MM.1S (cell line): Measurements from ENCODE around the gene MTA2.

Experiments used
- DNase-seq: peaks from one replicate; pipeline ENCODE4 v3.0.0-alpha.2; 2015
- H2AFZ ChIP-seq: fragments of 300-600 bp; sonication (generic); 2 replicates; pipeline ENCODE4 v1.6.0; 2016; ENCODE audit warnings: antibody characterized with exemption, low read length
- H3F3A ChIP-seq: fragments of 300-600 bp; sonication (generic); 2 replicates; pipeline ENCODE4 v1.6.1; 2016; ENCODE audit warnings: mild to moderate bottlenecking, antibody characterized with exemption, low read length, moderate library complexity, mixed read lengths; ENCODE audit not compliant: insufficient read depth
- H3K27ac ChIP-seq: fragments of 300-600 bp; sonication (generic); 2 replicates; pipeline ENCODE4 v1.5.1; 2016; ENCODE audit warnings: mild to moderate bottlenecking, low read length
- H3K27me3 ChIP-seq: fragments of 300-600 bp; sonication (generic); replicated peaks from 2 replicates; pipeline ENCODE4 v1.6.0; 2016; ENCODE audit warnings: low read length; ENCODE audit not compliant: insufficient read depth
- H3K36me3 ChIP-seq: fragments of 300-600 bp; sonication (generic); replicated peaks from 2 replicates; pipeline ENCODE4 v1.6.1; 2016; ENCODE audit warnings: mild to moderate bottlenecking, low read length, mixed read lengths; ENCODE audit not compliant: insufficient read depth
- H3K4me1 ChIP-seq: fragments of 300-600 bp; sonication (generic); 2 replicates; pipeline ENCODE4 v1.6.1; 2016; ENCODE audit warnings: low read length, mixed read lengths
- H3K4me2 ChIP-seq: fragments of 300-600 bp; sonication (generic); 2 replicates; pipeline ENCODE4 v1.6.0; 2016; ENCODE audit warnings: low read depth, low read length
- H3K4me3 ChIP-seq: fragments of 300-600 bp; sonication (generic); 2 replicates; pipeline ENCODE4 v1.5.1; 2016; ENCODE audit warnings: low read length, mixed read lengths
- H3K79me2 ChIP-seq: fragments of 300-600 bp; sonication (generic); 2 replicates; pipeline ENCODE4 v1.6.1; 2016; ENCODE audit warnings: mixed run types, low read length, mixed read lengths
- H3K9ac ChIP-seq: fragments of 300-600 bp; sonication (generic); 2 replicates; pipeline ENCODE4 v1.6.1; 2016; ENCODE audit warnings: low read length, mixed read lengths
- H3K9me2 ChIP-seq: fragments of 300-600 bp; sonication (generic); replicated peaks from 2 replicates; pipeline ENCODE4 v1.6.1; 2016; ENCODE audit warnings: mild to moderate bottlenecking, low read length, mixed read lengths; ENCODE audit not compliant: insufficient read depth
- H3K9me3 ChIP-seq: fragments of 300-600 bp; sonication (generic); replicated peaks from 2 replicates; pipeline ENCODE4 v1.6.1; 2016; ENCODE audit warnings: mild to moderate bottlenecking, low read length, mixed read lengths; ENCODE audit not compliant: insufficient read depth
- H4K20me1 ChIP-seq: fragments of 300-600 bp; sonication (generic); 2 replicates; pipeline ENCODE4 v1.6.1; 2016; ENCODE audit warnings: mild to moderate bottlenecking, low read length, moderate library complexity, mixed read lengths; ENCODE audit not compliant: insufficient read depth
- CTCF ChIP-seq: fragments of 300-600 bp; sonication (generic); IDR thresholded peaks from 2 replicates; pipeline ENCODE4 v1.5.1; 2016; ENCODE audit warnings: antibody characterized with exemption, low read length, mixed read lengths
- EZH2 ChIP-seq: fragments of 300-600 bp; sonication (generic); optimal IDR thresholded peaks from 2 replicates; pipeline ENCODE3; 2017; ENCODE audit warnings: low read depth, mild to moderate bottlenecking, antibody characterized with exemption, low read length, mixed read lengths
- EZH2phosphoT487 ChIP-seq: fragments of 300-600 bp; sonication (generic); IDR thresholded peaks from 2 replicates; pipeline ENCODE4 v1.6.1; 2018; ENCODE audit warnings: antibody characterized with exemption, low read length

The MTA2 gene

DNA sequence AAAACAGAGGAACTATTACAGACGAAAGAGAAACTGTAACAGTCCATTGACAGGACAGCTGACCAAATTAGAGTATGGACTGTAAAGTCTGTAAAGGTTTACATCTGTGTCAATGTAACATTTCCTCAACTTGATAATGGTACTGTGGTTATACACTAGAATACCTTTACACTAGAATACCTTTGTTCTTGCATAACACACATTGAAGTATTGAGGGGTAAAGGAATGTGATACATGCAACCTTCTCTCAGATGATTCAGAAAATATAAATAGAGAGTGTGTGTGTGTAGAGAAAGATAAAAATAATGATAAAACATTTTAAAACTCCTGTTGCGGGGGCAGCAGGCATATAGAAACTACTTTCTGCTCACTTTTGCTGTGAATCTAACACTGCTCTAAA, 22.4 kb downstream of the MTA2 start:
- Histone ChIP-seq H3K36me3 (no peaks in the 10 kb centered on the region), H3K4me2 (no peak overlapping the region), H3F3A (peaks cover 4% of the 10 kb centered on the region; the same call in 1 of the 2 replicates), H3K4me3 (no peak overlapping the region), H3K9me2 (no peaks in the 10 kb centered on the region), H3K79me2 (peaks cover 15% of the 10 kb centered on the region; the same call in 1 of the 2 replicates), H2AFZ (no peak overlapping the region), H4K20me1 (no peaks in the 10 kb centered on the region), H3K27me3 (no peaks in the 10 kb centered on the region), H3K9ac (no peak overlapping the region), H3K4me1 (0 out of 2 replicates have a peak, but pooled peaks cover 9% of the 10 kb centered on the region), H3K27ac (no peak overlapping the region), H3K9me3 (no peaks in the 10 kb centered on the region)
- TF ChIP-seq EZH2phosphoT487 (no peak), EZH2 (no peak), CTCF (no peak)
- DNase-seq: no peak

DNA sequence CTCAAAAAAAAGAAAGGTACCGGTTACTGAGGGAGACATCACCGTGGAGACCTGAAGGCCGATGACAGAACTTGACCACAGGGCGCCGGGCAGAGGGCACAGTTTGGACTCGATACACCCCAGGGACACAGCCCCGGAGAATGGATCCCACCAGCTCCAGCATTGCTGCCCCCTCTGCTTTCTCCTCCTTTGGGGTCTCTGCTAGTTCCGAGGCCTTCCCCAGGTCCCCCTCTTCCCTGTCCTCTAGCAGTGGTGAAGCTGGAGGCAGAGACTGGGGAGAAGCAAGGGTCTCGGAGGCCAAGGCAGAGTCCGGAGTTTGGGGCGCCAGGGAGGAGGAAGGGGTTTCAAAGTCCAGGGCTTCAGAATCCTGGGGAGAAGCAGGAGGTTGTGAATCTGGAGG, 23.1 kb downstream of the MTA2 start:
- H4K20me1 ChIP-seq: no peaks in the 10 kb centered on the region
- H2AFZ ChIP-seq: no peak overlapping the region
- DNase-seq: no peak
- no peaks in the 10 kb centered on the region for H3K9me3 ChIP-seq
- no peaks in the 10 kb centered on the region for H3K27me3 ChIP-seq
- H3F3A ChIP-seq: peaks cover 5% of the 10 kb centered on the region; the same call in 1 of the 2 replicates
- no peak for TF ChIP-seq EZH2phosphoT487
- no peak for TF ChIP-seq EZH2
- TF ChIP-seq CTCF: no peak
- 0 out of 2 replicates have a peak, but pooled peaks cover 9% of the 10 kb centered on the region for H3K4me1 ChIP-seq
- H3K4me3 ChIP-seq: no peak overlapping the region
- no peaks in the 10 kb centered on the region for H3K9me2 ChIP-seq
- H3K4me2 ChIP-seq: no peak overlapping the region
- H3K79me2 ChIP-seq: peaks cover 11% of the 10 kb centered on the region
- no peak overlapping the region for H3K9ac ChIP-seq
- no peak overlapping the region for H3K27ac ChIP-seq
- H3K36me3 ChIP-seq: no peaks in the 10 kb centered on the region

DNA sequence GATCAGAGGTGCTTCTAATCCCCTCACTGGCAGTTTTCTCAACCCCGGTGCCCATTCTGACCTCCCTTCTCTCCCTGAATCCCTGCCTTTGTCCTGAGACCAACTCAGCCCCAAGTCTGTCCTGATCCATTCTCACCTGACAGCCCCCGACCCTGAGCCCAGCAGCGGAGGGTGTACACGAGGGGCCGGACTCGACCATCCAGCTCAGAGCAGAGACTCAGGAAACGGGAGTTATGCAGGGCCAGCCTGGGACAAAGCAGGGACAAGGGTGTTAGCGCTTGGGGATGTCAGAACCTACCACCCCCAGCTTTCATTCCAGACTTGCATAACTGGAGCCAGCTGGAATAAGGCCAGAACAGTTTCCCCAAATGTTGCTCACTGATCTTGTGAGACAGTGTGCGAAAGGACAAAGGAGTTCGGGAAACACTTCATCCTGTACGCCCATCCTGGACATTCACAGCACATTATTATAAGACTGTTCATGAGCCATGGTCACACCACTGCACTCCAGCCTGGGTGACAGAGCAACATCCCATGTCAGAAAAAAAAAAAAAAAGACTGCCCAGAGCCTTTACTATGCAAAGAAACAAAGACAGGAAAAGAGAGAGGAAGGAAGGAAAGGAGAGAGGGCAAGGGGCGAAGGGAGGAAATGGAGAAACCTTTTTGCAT, 24.5 kb downstream of the MTA2 start:
- H3K36me3 ChIP-seq: no peaks in the 10 kb centered on the region; the same call in 1 of the 2 replicates
- no peak overlapping the region for H3K4me2 ChIP-seq
- no peak overlapping the region for H3K4me3 ChIP-seq
- H3K9me3 ChIP-seq: no peaks in the 10 kb centered on the region
- H3K4me1 ChIP-seq: peaks cover 12% of the 10 kb centered on the region
- H3K27ac ChIP-seq: no peak overlapping the region
- TF ChIP-seq EZH2phosphoT487 (no peak), CTCF (no peak), EZH2 (no peak)
- no peak for DNase-seq
- H3F3A ChIP-seq: peaks cover 5% of the 10 kb centered on the region; the same call in 1 of the 2 replicates
- no peak overlapping the region for H2AFZ ChIP-seq
- peaks cover 21% of the 10 kb centered on the region for H3K79me2 ChIP-seq
- no peaks in the 10 kb centered on the region for H3K27me3 ChIP-seq
- H3K9ac ChIP-seq: no peak overlapping the region
- no peaks in the 10 kb centered on the region for H3K9me2 ChIP-seq
- no peaks in the 10 kb centered on the region for H4K20me1 ChIP-seq
